ENCODE measurements around the gene FBXO36.

FBXO36 gene

GRCh38 chr2:229993236-229993635, 70.9 kb downstream of the FBXO36 start:
- no peak overlapping the region for H3K4me3 ChIP-seq (ENCODE audit: low read depth, low read length)
- no peak for TF ChIP-seq CTCF (IDR thresholded peaks at IDR 0.05; ENCODE audit: control insufficient read depth, extremely low read depth, insufficient read depth)
- no peak for DNase-seq (ENCODE audit: low read depth)

- no peak for TF ChIP-seq CTCF (IDR thresholded peaks at IDR 0.05; ENCODE audit: control insufficient read depth, extremely low read depth, insufficient read depth)
Measured at GRCh38 chr2:229996320-229996719, 74.0 kb downstream of the FBXO36 start.

GRCh38 chr2:229997565-229997964, 75.3 kb downstream of the FBXO36 start:
- no peak for TF ChIP-seq CTCF (IDR thresholded peaks at IDR 0.05; ENCODE audit: control insufficient read depth, extremely low read depth, insufficient read depth)
- H3K4me3 ChIP-seq (ENCODE audit: low read depth, low read length), result no peak overlapping the region
- DNase-seq (ENCODE audit: low read depth), result no peak

More at GRCh38 chr2:229996320-229996719, 74.0 kb downstream of the FBXO36 start:
- no peak for DNase-seq (ENCODE audit: low read depth)
- no peak overlapping the region for H3K4me3 ChIP-seq (ENCODE audit: low read depth, low read length)

- TF ChIP-seq CTCF (IDR thresholded peaks at IDR 0.05; ENCODE audit: control insufficient read depth, extremely low read depth, insufficient read depth), result no peak
- H3K4me3 ChIP-seq (ENCODE audit: low read depth, low read length), result no peak overlapping the region
- no peak for DNase-seq (ENCODE audit: low read depth)
Measured at GRCh38 chr2:230000118-230000841, 78.0 kb downstream of the FBXO36 start.

- TF ChIP-seq CTCF (IDR thresholded peaks at IDR 0.05; ENCODE audit: control insufficient read depth, extremely low read depth, insufficient read depth), result peak; percentile 81
- DNase-seq (ENCODE audit: low read depth), result peak; percentile 36
Measured at GRCh38 chr2:230007931-230008707, 85.8 kb downstream of the FBXO36 start.

GRCh38 chr2:230008708-230009066, 86.4 kb downstream of the FBXO36 start:
- no peak overlapping the region for H3K4me3 ChIP-seq (ENCODE audit: low read depth, low read length)
- no peak for TF ChIP-seq CTCF (IDR thresholded peaks at IDR 0.05; ENCODE audit: control insufficient read depth, extremely low read depth, insufficient read depth)
- DNase-seq (ENCODE audit: low read depth), result no peak

More at GRCh38 chr2:230007931-230008707, 85.8 kb downstream of the FBXO36 start:
- no peak overlapping the region for H3K4me3 ChIP-seq (ENCODE audit: low read depth, low read length)

Measured in LNCaP clone FGC (cell line).